ENCODE measurements around the gene SPDYE2B. TPM values are rescaled to one million over a fixed set of nuclear protein-coding genes. Genes with fewer than 3 reads are reported as not detected.

SPDYE2B gene, protein sequence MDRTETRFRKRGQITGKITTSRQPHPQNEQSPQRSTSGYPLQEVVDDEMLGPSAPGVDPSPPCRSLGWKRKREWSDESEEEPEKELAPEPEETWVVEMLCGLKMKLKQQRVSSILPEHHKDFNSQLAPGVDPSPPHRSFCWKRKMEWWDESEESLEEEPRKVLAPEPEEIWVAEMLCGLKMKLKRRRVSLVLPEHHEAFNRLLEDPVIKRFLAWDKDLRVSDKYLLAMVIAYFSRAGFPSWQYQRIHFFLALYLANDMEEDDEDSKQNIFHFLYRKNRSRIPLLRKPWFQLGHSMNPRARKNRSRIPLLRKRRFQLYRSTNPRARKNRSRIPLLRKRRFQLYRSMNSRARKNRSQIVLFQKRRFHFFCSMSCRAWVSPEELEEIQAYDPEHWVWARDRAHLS
- not detected in 2 replicates for total RNA-seq

DNA sequence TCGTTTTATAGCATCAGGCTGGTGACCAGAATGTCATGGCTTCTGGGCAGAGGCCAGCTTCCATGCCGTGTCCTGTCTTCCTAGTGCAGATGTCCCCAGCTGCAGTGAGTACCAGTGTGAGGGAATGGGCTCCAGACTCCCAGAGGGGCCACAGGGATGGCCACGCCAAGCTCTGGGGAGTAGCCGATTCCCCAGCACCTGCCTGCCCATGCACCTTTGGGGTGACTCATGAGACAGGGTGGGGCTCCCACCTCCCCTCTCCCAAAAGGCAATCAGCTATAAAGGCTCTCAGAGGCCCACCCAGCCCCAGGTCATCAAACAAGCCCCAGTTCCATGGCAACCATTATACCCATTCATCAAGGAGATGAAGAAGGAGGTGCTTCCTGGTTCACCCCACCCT, at the start of gene SPDYE2B:
SPDYE2B (plus strand) TSS at position 396 of the 400 bp plus-strand sequence. CDS start 2,030 bp downstream, outside the sequence.

DNA sequence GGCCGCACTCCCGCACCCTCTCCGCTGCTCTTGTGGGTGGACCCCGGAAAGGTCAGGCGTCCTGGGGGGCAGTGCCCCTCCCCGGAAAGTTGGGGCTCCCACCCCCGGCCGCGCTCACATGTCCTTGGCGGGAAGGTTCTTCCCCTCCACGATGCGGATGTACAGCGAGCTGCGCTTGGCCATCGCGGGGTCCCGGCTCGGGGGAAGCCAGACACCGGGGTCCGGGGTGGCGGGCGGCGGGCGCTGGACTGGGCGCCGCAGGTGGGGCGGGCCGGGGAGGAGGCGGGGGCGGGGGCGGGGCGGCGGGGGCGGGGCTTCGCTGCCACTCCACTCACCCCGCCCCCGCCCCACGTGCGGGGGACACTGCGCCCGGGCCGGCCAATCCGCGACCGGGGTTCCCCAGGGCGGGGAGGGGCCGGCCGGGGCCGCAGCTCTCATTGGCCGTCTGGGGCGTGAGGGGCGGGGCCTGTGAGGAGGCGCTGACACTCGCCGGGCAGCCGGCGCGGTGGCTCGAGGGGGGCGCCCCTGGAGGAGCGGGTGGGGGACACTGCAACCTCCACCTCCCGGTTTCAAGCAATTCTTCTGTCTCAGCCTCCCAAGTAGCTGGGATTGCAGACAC, 33.5 kb upstream of the SPDYE2B start, which contains the start of gene RASA4:
RASA4 (minus strand) TSS at position 250 of the 619 bp plus-strand sequence; CDS start at position 183, 67 bp downstream.

DNA sequence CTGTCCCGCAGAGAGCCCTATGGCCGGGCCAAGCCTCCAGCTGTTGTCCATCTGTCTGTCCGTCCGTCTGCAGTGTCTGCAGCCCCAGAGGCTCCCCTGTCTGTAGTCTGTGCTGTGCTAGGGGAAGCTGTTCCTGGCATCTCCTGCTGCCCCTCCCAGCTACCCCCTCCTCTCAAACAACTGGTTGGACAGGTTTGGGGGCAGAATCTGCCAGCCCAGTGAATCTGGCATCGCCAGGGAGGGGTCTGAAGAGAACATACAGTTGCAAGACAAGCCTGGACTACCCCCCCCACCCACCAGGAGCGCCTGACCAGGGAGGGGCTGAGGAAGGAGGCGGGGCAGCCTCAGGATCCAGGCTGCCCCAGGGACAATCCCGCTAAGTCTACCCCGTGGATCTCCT, 7.4 kb upstream of the SPDYE2B start, which contains the start of gene UPK3BL1:
UPK3BL1 (minus strand) TSS at position 101 of the 400 bp plus-strand sequence; CDS start at position 51, 50 bp downstream.

DNA sequence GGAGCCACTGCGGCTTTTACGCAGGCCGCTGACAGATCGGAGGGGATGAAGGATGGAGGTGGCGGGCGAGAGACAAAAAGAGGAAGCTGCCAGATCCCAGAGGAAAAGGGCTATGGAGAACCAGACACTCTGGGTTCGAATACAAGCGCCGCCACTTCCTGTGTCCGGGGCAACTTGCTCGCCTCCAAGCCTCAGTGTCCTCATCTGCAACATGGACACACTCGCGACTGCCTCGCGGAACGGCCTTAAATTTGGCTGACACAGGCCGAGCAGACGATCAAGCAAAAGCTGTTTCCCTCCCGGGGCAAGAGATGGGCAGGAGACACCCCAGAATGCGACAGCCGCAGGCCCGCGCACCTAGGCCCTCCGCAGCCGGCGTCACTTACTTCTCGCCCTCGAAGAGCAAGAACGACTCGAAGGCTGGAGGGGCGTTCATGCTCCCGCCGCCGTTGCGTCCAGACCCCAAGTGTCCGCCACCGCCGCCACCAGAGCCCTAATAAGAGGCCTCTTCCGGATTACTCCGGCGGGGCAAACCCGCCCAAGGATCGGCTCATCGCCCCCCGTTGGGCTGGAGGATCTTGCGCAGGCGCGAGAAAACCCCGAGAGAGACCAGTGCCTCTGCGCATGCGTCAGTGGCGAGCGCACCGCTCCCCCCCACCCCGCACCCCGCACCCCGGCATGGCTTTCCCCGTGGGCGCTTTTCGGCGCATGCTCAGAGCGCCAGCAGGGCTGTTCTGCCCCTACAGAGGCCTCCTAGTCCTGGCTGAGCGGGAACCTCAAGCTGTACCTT, 21.2 kb downstream of the SPDYE2B start, which contains the start of gene POLR2J2:
POLR2J2 (minus strand) TSS at position 498 of the 790 bp plus-strand sequence; CDS start at position 436, 62 bp downstream.

Small RNA genes within 50 kb of the gene (small RNA-seq; reads per million reads assigned to genes)
- not detected for gene AC105052.3
- not detected for gene UPK3BL1

Other genes starting within 250 kb of the SPDYE2B start
- gene ORAI2, start 216.7 kb upstream of the SPDYE2B start, total RNA-seq, result 34.8 and 42.3 TPM in 2 replicates
- 9.5 and 12.1 TPM in 2 replicates for gene ALKBH4, start 185.5 kb upstream of the SPDYE2B start, total RNA-seq
- gene LRWD1, start 185.3 kb upstream of the SPDYE2B start, total RNA-seq, result 8.5 and 9.9 TPM in 2 replicates
- 20.5 and 35.3 TPM in 2 replicates for gene POLR2J, start 171.4 kb upstream of the SPDYE2B start, total RNA-seq
- 0.76 and 2.4 TPM in 2 replicates for gene RASA4B, start 132.5 kb upstream of the SPDYE2B start, total RNA-seq
- 0.54 and 1.3 TPM in 2 replicates for gene UPK3BL2, start 106.6 kb upstream of the SPDYE2B start, total RNA-seq
- gene SPDYE2, start 99.1 kb upstream of the SPDYE2B start, total RNA-seq, result 0.13 TPM in 1 of 2 replicates, not detected in the other
- 46.7 and 58.3 TPM in 2 replicates for gene POLR2J3, start 77.7 kb upstream of the SPDYE2B start, total RNA-seq
- gene RASA4, start 33.6 kb upstream of the SPDYE2B start, total RNA-seq, result 8.0 and 8.6 TPM in 2 replicates
- gene UPK3BL1, start 7.5 kb upstream of the SPDYE2B start, total RNA-seq, result 1.3 and 2.9 TPM in 2 replicates
- 5.0 and 7.5 TPM in 2 replicates for gene POLR2J2, start 21.3 kb downstream of the SPDYE2B start, total RNA-seq
- 8.6 and 9.9 TPM in 2 replicates for gene FAM185A, start 98.7 kb downstream of the SPDYE2B start, total RNA-seq

Measured in articular chondrocyte of knee joint (primary cell).